ENCODE data around the gene USP9X. TPM values are rescaled to one million over a fixed set of nuclear protein-coding genes. Genes with fewer than 3 reads are reported as not detected.

The USP9X gene
- total and polyA plus RNA-seq, 12 donors: 12.6 to 143 (median 86.7) TPM

DNA sequence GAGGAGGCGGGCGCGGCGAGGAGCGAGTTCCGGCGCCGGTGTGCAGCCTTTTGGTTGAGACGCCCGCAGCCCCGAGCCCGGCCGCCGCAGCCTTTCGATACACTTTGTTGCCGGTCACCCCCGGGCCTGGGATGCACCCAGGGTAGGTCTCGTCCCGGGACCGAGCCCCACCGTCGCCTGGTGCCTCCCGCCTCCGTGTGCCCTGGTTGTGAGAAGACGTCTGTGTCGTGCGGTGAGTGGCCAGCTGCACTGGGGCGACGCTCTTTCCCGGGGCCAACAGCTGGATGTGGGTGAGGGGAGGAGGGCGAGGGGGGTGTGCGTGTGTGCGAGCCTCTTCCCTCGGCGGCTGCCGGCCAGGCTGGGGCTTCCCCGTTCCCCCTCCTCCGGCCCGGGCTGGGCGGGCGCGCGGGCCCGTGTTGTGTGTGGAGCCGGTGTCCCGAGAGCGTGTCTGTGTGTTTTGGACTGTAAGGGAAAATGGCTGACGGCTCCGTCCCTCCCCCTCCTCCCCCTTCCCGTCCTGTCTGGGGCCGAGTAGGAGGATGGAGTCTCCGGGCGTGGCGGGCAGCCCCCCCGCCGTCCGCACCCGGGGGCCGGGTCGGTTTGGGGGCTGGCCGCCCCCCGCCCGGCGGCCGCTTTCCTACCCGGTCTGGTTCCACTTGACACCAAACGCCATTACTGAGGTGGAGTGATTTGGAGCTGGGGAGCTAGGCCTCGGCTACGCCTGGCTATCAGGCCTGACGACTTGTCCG, 807 bp downstream of the USP9X start:
- intact Hi-C loops (cut with DNase I): no loop called here
- H3K4me1 ChIP-seq (replicated peaks in 1 of 2): peaks cover 0 to 28% of the 10 kb centered on the region in 2 donors
- DNase-seq: peak; percentile 52 to 72 (median 70)

DNA sequence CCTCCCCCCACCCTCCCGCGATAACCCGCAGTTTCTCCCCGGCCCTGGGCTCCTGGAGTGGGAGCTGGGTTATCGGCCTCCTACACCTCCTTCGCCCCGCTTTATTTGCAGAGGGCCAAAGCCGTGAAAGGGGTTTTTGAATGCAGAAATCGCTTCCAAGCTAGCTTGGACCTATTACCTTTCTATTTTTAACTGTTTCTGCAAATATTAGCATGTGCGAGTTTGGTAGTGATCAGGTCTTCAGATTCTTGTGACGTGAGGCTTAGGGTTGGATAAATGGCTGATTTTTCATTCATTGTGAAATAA, 1.3 kb downstream of the USP9X start:
- peak overlapping the region; percentile 91 to 99 (median 98) for H3K27ac ChIP-seq
- intact Hi-C loops (cut with DNase I): no loop called here
- peak overlapping the region; percentile 60 to 79 (median 68) for H3K4me3 ChIP-seq
- peak in 3 of 7 donors; percentile 69 to 75 (median 73) for DNase-seq
- no peaks in the 10 kb centered on the region for H3K36me3 ChIP-seq (replicated peaks in 1 of 2)
- no peaks in the 10 kb centered on the region for H3K27me3 ChIP-seq
- WGBS, 4 donors: 2 to 4% (median 3%) methylated on average over 7 to 11 of the region's 11 CpGs
- peaks cover 0 to 33% of the 10 kb centered on the region in 2 donors for H3K4me1 ChIP-seq (replicated peaks in 1 of 2)
- TF ChIP-seq, protein P1, sequence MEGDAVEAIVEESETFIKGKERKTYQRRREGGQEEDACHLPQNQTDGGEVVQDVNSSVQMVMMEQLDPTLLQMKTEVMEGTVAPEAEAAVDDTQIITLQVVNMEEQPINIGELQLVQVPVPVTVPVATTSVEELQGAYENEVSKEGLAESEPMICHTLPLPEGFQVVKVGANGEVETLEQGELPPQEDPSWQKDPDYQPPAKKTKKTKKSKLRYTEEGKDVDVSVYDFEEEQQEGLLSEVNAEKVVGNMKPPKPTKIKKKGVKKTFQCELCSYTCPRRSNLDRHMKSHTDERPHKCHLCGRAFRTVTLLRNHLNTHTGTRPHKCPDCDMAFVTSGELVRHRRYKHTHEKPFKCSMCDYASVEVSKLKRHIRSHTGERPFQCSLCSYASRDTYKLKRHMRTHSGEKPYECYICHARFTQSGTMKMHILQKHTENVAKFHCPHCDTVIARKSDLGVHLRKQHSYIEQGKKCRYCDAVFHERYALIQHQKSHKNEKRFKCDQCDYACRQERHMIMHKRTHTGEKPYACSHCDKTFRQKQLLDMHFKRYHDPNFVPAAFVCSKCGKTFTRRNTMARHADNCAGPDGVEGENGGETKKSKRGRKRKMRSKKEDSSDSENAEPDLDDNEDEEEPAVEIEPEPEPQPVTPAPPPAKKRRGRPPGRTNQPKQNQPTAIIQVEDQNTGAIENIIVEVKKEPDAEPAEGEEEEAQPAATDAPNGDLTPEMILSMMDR (IDR thresholded peaks at IDR 0.05): no peak
- TF ChIP-seq POLR2A (IDR thresholded peaks at IDR 0.05): no peak
- H3K9me3 ChIP-seq (replicated peaks in 1 of 3): no peaks in the 10 kb centered on the region

More for the DNA sequence above, 807 bp downstream of the USP9X start:
- 0 to 4% (median 2%) methylated on average over 6 to 70 of the region's 71 CpGs for WGBS, 4 donors
- Histone ChIP-seq H3K9me3 (replicated peaks in 1 of 3) (no peaks in the 10 kb centered on the region), H3K4me3 (peak overlapping the region; percentile 60 to 79 (median 68)), H3K36me3 (replicated peaks in 1 of 2) (no peaks in the 10 kb centered on the region), H3K27me3 (no peaks in the 10 kb centered on the region), H3K27ac (peak overlapping the region; percentile 91 to 99 (median 98))
- TF ChIP-seq POLR2A (IDR thresholded peaks at IDR 0.05): peak in 1 of 2 donors; percentile 32
- TF ChIP-seq, protein P1 (IDR thresholded peaks at IDR 0.05): no peak

DNA sequence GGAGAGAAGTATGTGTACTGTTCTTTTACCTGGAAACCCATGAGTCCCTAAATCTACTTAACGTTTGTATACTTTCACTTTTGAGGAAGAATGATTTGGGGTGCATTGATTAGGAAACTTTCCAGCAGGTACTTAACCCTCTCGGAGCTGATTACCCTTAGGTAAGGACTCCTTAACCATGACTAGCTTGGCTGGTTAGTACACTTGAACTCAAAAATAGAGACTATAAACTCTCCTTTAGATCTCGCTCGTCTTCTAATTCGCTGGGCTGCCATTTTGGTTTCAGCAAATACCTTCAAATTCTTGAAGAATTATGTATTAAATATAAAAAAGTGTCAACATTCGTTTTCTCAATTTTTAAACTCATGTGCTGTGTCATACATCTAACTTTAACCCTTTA, 2.0 kb downstream of the USP9X start:
- TF ChIP-seq, protein P1 (IDR thresholded peaks at IDR 0.05): no peak
- TF ChIP-seq POLR2A (IDR thresholded peaks at IDR 0.05): no peak
- intact Hi-C loops (cut with DNase I): no loop called here
- no peak for DNase-seq
- Histone ChIP-seq H3K4me3 (peak overlapping the region in 3 of 4 donors; percentile 40 to 79 (median 63)), H3K36me3 (replicated peaks in 1 of 2) (no peaks in the 10 kb centered on the region), H3K27ac (peak overlapping the region in 3 of 5 donors; percentile 91 to 99 (median 99)), H3K4me1 (replicated peaks in 1 of 2) (peaks cover 0 to 38% of the 10 kb centered on the region in 2 donors), H3K9me3 (replicated peaks in 1 of 3) (no peaks in the 10 kb centered on the region), H3K27me3 (no peaks in the 10 kb centered on the region)
- 3 to 41% (median 22%) methylated on average over 6 of the region's 6 CpGs for WGBS, 4 donors

GRCh38 chrX:41090568-41091238, 5.5 kb downstream of the USP9X start:
- intact Hi-C loops (cut with DNase I): no loop called here
- Histone ChIP-seq H3K4me3 (peak overlapping the region in 1 of 4 donors; percentile 6), H3K4me1 (replicated peaks in 1 of 2) (peaks cover under 1 to 46% of the 10 kb centered on the region in 2 donors), H3K27me3 (no peaks in the 10 kb centered on the region), H3K27ac (no peak overlapping the region), H3K9me3 (replicated peaks in 1 of 3) (no peaks in the 10 kb centered on the region), H3K36me3 (replicated peaks in 1 of 2) (no peaks in the 10 kb centered on the region)
- no peak for DNase-seq
- 10 to 54% (median 30%) methylated on average over 5 of the region's 5 CpGs for WGBS, 4 donors
- no peak for TF ChIP-seq POLR2A (IDR thresholded peaks at IDR 0.05)
- TF ChIP-seq, protein P1 (IDR thresholded peaks at IDR 0.05): no peak

Measured in adrenal gland (tissue), 12 donors.